Measurements from ENCODE around the gene KDM2A. TPM values are rescaled to one million over a fixed set of nuclear protein-coding genes. Genes with fewer than 3 reads are reported as not detected.

Gene KDM2A
- total and polyA plus RNA-seq, 2 donors from 2014 or later: 16.2 to 82.6 TPM

GRCh38 chr11:67265633-67266448 is 146.8 kb downstream of the KDM2A start:
- Histone ChIP-seq H3K27ac (ENCODE audit: low read depth in 2 of 2, low read length in 2 of 2) (peak overlapping the region; percentile 66 to 80), H3K9ac (ENCODE audit: low read length in 3 of 3) (peak overlapping the region in 2 of 3 donors; percentile 36 to 48)

GRCh38 chr11:67266449-67267187 is 147.6 kb downstream of the KDM2A start, which contains the start of gene GRK2:
TSS of gene GRK2 (plus strand) at chr11:67266473. CDS start at chr11:67266700, 227 bp downstream.
- Histone ChIP-seq H3K9me3 (ENCODE audit: control insufficient read depth in 2 of 3, insufficient read depth in 1 of 3, low read length in 3 of 3) (no peaks in the 10 kb centered on the region), H3K27ac (ENCODE audit: low read depth in 2 of 2, low read length in 2 of 2) (peak within 1 kb of the TSS; percentile 66 to 84), H3K36me3 (ENCODE audit: control insufficient read depth in 2 of 3, insufficient read depth in 3 of 3, low read length in 3 of 3) (peaks cover 0 to 5% (median 2%) of the 10 kb centered on the region in 3 donors), H3K4me3 (ENCODE audit: low read length in 3 of 3) (peak within 1 kb of the TSS; percentile 56 to 78 (median 58)), H3K4me1 (ENCODE audit: control insufficient read depth in 2 of 3, insufficient read depth in 2 of 3, low read depth in 1 of 3, low read length in 3 of 3) (peaks cover 5 to 57% (median 33%) of the 10 kb centered on the region in 3 donors), H3K9ac (ENCODE audit: low read length in 3 of 3) (peak within 1 kb of the TSS; percentile 35 to 94 (median 76)), H3K27me3 (ENCODE audit: control insufficient read depth, insufficient read depth, low read length) (no peaks in the 10 kb centered on the region)
- FAIRE-seq (no peak), DNase-seq (peak in 4 of 5 donors; percentile 47 to 86 (median 78))
- intact Hi-C loops (cut with DNase I): loop anchor here (5.0 kb wide), 1 partner anchor 51 kb away; no protein-coding TSS in a partner anchor
- TF ChIP-seq CTCF (IDR thresholded peaks at IDR 0.05; ENCODE audit: borderline replicate concordance, extremely low read depth, insufficient read depth): no peak

More at GRCh38 chr11:67265633-67266448, 146.8 kb downstream of the KDM2A start:
- peak; percentile 94 for TF ChIP-seq CTCF (IDR thresholded peaks at IDR 0.05; ENCODE audit: borderline replicate concordance, extremely low read depth, insufficient read depth)
- peak; percentile 65 to 91 (median 82) for DNase-seq
- no peak for FAIRE-seq
- peaks cover 2 to 53% (median 25%) of the 10 kb centered on the region in 3 donors for H3K4me1 ChIP-seq (ENCODE audit: control insufficient read depth in 2 of 3, insufficient read depth in 2 of 3, low read depth in 1 of 3, low read length in 3 of 3)
- peaks cover 0 to 5% (median 2%) of the 10 kb centered on the region in 3 donors for H3K36me3 ChIP-seq (ENCODE audit: control insufficient read depth in 2 of 3, insufficient read depth in 3 of 3, low read length in 3 of 3)
- no peaks in the 10 kb centered on the region for H3K27me3 ChIP-seq (ENCODE audit: control insufficient read depth, insufficient read depth, low read length)
- H3K4me3 ChIP-seq (ENCODE audit: low read length in 3 of 3): peak overlapping the region in 2 of 3 donors; percentile 21 to 46
- intact Hi-C loops (cut with DNase I): loop anchor here (5.0 kb wide), 1 partner anchor 51 kb away; no protein-coding TSS in a partner anchor
- no peaks in the 10 kb centered on the region for H3K9me3 ChIP-seq (ENCODE audit: control insufficient read depth in 2 of 3, insufficient read depth in 1 of 3, low read length in 3 of 3)

- intact Hi-C loops (cut with DNase I): loop anchor here (5.0 kb wide), 1 partner anchor 50 kb away; no protein-coding TSS in a partner anchor
- Histone ChIP-seq H3K27ac (ENCODE audit: low read depth in 2 of 2, low read length in 2 of 2) (peak overlapping the region; percentile 61 to 84), H3K27me3 (ENCODE audit: control insufficient read depth, insufficient read depth, low read length) (no peaks in the 10 kb centered on the region), H3K4me3 (ENCODE audit: low read length in 3 of 3) (peak overlapping the region; percentile 56 to 78 (median 58)), H3K36me3 (ENCODE audit: control insufficient read depth in 2 of 3, insufficient read depth in 3 of 3, low read length in 3 of 3) (peaks cover 0 to 5% (median 2%) of the 10 kb centered on the region in 3 donors), H3K9me3 (ENCODE audit: control insufficient read depth in 2 of 3, insufficient read depth in 1 of 3, low read length in 3 of 3) (no peaks in the 10 kb centered on the region), H3K4me1 (ENCODE audit: control insufficient read depth in 2 of 3, insufficient read depth in 2 of 3, low read depth in 1 of 3, low read length in 3 of 3) (peaks cover 5 to 64% (median 41%) of the 10 kb centered on the region in 3 donors), H3K9ac (ENCODE audit: low read length in 3 of 3) (peak overlapping the region; percentile 35 to 94 (median 76))
- DNase-seq: peak in 3 of 5 donors; percentile 21 to 84 (median 64)
- no peak for FAIRE-seq
- no peak for TF ChIP-seq CTCF (IDR thresholded peaks at IDR 0.05; ENCODE audit: borderline replicate concordance, extremely low read depth, insufficient read depth)
These were observed 148.4 kb downstream of the KDM2A start for GRCh38 chr11:67267188-67268080.
